Stimulated activated CD8-positive, alpha-beta memory T cell treated with anti-CD3 and anti-CD28 coated beads, Interleukin-4, amount 100 ng/mL, for 1 hour (primary cell): Measurements from ENCODE around the gene TMEM219.
"Not testable (repeated sequence)": the region's sequence is repeated elsewhere in the genome, so short reads cannot be mapped to it uniquely, and the experiment has no call there.

Experiments used
- DNase-seq, 2 donors: peaks; one replicate each; pipeline ENCODE4 v3.0.0-alpha.2; 2020; ENCODE audit warnings: low read depth in 2 of 2, low spot score in 1 of 2

TMEM219 gene

GRCh38 chr16:29950806-29951461 lies 10.9 kb upstream of the TMEM219 start:
- no peak for DNase-seq

GRCh38 chr16:29951625-29952365 lies 10.1 kb upstream of the TMEM219 start:
- DNase-seq, result no peak

- no peak for DNase-seq
These were observed 3.1 kb upstream of the TMEM219 start for GRCh38 chr16:29958756-29959155.

GRCh38 chr16:29959293-29959692 lies 2.6 kb upstream of the TMEM219 start:
- DNase-seq, result no peak

GRCh38 chr16:29959821-29960220 lies 2.1 kb upstream of the TMEM219 start:
- DNase-seq, result not testable (repeated sequence)

GRCh38 chr16:29961127-29961478 lies 776 bp upstream of the TMEM219 start:
- DNase-seq, result no peak

- DNase-seq, result no peak
These were observed 590 bp downstream of the TMEM219 start for GRCh38 chr16:29962344-29962994.

- DNase-seq, result no peak
These were observed 1.3 kb downstream of the TMEM219 start for GRCh38 chr16:29963021-29963743.

- no peak for DNase-seq
These were observed 6.3 kb downstream of the TMEM219 start for GRCh38 chr16:29968205-29968604.

- no peak for DNase-seq
These were observed 9.4 kb downstream of the TMEM219 start for GRCh38 chr16:29971304-29971703.

- no peak for DNase-seq
These were observed 10.6 kb downstream of the TMEM219 start for GRCh38 chr16:29972500-29972899.

GRCh38 chr16:29972992-29973383 lies 11.1 kb downstream of the TMEM219 start:
- no peak for DNase-seq

GRCh38 chr16:29973384-29974246 lies 11.7 kb downstream of the TMEM219 start, which contains the start of gene TAOK2:
Gene TAOK2, plus strand, starts transcription at chr16:29973868. Its CDS starts 3,905 bp downstream, at chr16:29977773.
- DNase-seq, result peak; percentile 79 to 82

GRCh38 chr16:29974291-29975133 lies 12.6 kb downstream of the TMEM219 start:
- no peak for DNase-seq

- no peak for DNase-seq
These were observed 13.3 kb downstream of the TMEM219 start for GRCh38 chr16:29975134-29975538.

- no peak for DNase-seq
These were observed 14.1 kb downstream of the TMEM219 start for GRCh38 chr16:29975811-29976511.

- DNase-seq, result no peak
These were observed 15.4 kb downstream of the TMEM219 start for GRCh38 chr16:29977063-29977825.

- DNase-seq, result no peak
These were observed 16.2 kb downstream of the TMEM219 start for GRCh38 chr16:29978081-29978480.
